GM10266 (cell line): ENCODE measurements around the gene CRAMP1.

Experiments
- DNase-seq: peaks from one replicate; pipeline ENCODE4 v3.0.0; 2012; ENCODE audit errors: extremely low spot score
- TF ChIP-seq, protein P1 (sequence below): IDR thresholded peaks from 2 replicates; pipeline ENCODE4 v1.5.1; 2012; ENCODE audit warnings: mild to moderate bottlenecking, low read depth; ENCODE audit not compliant: control insufficient read depth, insufficient read depth; ENCODE audit errors: missing control alignments

Gene CRAMP1

GRCh38 chr16:1571012-1571671, 41.0 kb upstream of the CRAMP1 start:
- no peak for DNase-seq
- TF ChIP-seq, protein P1, sequence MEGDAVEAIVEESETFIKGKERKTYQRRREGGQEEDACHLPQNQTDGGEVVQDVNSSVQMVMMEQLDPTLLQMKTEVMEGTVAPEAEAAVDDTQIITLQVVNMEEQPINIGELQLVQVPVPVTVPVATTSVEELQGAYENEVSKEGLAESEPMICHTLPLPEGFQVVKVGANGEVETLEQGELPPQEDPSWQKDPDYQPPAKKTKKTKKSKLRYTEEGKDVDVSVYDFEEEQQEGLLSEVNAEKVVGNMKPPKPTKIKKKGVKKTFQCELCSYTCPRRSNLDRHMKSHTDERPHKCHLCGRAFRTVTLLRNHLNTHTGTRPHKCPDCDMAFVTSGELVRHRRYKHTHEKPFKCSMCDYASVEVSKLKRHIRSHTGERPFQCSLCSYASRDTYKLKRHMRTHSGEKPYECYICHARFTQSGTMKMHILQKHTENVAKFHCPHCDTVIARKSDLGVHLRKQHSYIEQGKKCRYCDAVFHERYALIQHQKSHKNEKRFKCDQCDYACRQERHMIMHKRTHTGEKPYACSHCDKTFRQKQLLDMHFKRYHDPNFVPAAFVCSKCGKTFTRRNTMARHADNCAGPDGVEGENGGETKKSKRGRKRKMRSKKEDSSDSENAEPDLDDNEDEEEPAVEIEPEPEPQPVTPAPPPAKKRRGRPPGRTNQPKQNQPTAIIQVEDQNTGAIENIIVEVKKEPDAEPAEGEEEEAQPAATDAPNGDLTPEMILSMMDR = no peak

DNA sequence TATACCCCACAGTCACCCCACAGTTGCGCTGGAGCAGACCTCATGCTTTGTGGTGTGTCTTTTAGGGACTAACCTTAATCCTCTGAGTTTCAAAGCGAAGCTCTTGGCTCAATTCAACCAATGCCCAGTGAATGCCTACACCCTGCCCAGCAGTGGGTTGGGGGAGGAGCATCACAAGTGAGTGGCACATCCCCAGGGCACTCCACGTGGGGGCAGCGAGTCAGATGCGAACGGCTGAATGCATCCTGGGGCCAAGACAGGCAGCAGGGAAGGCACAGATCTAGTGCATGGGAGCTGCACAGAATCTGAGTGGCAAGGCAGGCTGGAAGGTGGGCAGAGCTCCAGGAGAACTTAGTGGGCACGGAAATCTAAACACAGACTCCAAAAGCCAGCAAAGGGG, 39.5 kb upstream of the CRAMP1 start:
- TF ChIP-seq, protein P1 = no peak
- no peak for DNase-seq

DNA sequence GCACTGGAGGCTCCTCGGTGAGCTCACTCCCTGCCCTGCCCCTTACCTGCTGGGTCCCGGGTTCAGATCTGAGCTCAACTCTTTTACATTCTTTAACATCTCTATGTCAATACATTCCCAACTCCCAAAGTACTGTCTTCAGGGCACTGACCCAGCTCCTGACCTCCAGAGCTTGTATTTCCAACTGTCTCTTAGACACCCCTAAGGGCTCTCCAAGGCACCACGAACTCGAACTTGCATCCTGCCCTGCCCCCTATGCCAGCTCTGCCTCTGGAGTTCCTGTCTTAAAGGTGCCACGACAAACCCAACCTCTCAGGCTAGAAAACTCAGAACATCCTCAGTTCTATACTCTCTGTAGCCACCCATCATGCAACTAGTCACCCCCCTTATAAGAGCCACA, 38.9 kb upstream of the CRAMP1 start:
- TF ChIP-seq, protein P1 = no peak
- DNase-seq = no peak

DNA sequence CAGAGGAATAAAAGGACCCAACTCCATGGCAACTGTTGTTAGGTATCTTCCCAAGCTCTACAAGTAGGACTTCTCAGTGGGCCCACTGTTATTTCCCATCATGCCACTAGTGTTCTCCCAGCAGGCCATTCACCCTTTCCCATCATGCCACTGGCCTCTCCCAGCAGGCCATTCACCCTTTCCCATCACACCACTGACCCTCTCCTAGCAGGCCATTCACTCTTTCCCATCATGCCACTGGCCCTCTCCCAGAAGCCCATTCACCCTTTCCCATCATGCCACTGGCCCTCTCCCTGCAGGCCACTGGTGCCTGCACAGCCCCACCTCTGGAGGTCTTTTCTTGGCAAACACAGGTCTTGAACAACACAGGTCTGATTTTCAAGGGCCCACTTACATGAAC, 36.6 kb upstream of the CRAMP1 start:
- DNase-seq = no peak
- TF ChIP-seq, protein P1 = no peak

DNA sequence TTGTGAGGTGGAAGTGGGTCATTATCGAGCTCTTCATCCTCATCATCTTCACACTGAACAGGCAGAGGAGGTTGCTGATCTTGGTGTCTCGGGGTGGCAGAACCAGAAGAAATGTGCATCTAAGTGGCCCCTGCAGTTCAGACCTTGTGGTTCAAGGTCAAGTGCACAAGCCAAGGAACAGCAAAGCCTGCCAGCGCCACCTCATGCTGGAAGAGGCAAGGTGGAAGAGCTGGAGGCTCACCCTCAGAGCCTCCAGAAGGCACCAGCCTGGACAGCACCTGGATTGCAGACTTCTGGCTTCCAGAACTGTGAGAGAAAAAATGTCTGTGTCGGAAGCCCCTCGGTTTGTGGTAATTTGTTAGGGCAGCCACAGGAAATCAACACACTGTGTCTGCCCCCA, 32.9 kb upstream of the CRAMP1 start:
- TF ChIP-seq, protein P1 = no peak

DNA sequence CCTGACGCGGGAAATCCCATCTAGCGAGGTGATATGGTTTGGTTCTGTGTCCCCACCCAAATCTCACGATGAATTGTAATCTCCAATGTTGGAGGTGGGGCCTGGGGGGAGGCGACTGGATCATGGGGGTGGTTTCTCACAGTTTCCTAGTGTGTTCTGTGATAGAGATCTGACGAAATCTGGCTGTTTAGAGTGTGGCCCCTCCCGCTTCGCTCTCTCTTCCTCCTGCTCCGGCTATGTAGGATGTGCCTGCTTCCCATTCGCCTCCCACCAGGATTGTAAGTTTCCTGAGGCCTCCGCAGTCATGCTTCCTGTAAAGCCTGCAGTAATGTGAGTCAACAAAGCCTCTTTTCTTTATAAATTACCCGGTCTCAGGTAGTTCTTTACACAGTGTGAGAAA, 31.9 kb upstream of the CRAMP1 start:
- TF ChIP-seq, protein P1 = no peak
- no peak for DNase-seq

More for the DNA sequence above, 32.9 kb upstream of the CRAMP1 start:
- DNase-seq = no peak

- TF ChIP-seq, protein P1 = no peak
- DNase-seq = no peak
These were observed 31.2 kb upstream of the CRAMP1 start for GRCh38 chr16:1580956-1581355.
